Measurements from ENCODE around the gene GPR63.
A peak's percentile ranks its signal among the peaks of the same experiment; 100 is the strongest.
"Not testable (repeated sequence)": the region's sequence is repeated elsewhere in the genome, so short reads cannot be mapped to it uniquely, and the experiment has no call there.

Gene GPR63, protein sequence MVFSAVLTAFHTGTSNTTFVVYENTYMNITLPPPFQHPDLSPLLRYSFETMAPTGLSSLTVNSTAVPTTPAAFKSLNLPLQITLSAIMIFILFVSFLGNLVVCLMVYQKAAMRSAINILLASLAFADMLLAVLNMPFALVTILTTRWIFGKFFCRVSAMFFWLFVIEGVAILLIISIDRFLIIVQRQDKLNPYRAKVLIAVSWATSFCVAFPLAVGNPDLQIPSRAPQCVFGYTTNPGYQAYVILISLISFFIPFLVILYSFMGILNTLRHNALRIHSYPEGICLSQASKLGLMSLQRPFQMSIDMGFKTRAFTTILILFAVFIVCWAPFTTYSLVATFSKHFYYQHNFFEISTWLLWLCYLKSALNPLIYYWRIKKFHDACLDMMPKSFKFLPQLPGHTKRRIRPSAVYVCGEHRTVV

DNA sequence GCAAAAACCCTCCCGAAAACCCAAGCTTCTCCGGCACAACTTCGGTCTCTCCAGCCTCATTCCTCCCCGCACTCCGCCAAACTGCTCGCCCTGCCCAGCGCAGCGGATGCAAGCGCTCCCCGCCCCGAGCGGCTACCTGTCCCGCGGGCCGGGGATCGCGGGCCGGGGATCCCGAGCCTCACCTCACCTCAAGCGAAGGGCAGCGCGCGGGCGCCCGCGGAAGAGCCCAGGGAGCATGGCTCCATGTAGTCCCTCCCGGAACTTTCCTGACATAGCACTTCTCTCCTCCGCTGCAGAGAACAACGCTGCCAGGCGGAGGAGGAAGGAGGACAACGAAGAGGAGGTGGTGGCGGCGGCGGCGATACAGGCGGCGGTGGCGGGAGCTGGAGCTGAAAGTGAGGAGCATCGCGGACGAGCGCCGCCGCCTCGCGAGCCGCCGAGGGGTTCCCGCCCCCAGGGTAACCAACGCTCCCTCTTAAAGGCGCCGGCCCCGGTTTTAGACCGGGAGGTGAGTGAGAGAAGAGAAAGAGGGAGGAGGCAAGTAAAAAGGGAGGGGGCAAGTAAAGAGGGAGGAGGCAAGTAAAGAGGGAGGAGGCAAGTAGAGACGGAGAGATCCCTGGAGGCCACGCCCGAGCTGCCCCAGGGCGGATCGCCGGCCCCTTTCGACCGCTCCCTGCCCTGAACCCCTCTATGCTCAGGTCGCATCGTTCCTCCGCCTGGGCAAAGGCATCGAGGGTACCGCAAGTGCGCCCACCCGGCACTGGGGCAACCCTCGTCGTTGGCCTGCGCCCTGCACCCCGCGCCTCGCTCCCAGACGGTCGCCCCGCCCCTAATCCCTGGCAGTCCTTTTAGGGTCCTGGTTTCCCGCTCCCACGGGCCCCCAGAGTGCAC is at the start of gene GPR63:
Gene GPR63 (minus strand): TSS at position 397 of the 891 bp plus-strand sequence. CDS start 37,746 bp downstream, outside the sequence.
- DNase-seq: peak; percentile 84

DNA sequence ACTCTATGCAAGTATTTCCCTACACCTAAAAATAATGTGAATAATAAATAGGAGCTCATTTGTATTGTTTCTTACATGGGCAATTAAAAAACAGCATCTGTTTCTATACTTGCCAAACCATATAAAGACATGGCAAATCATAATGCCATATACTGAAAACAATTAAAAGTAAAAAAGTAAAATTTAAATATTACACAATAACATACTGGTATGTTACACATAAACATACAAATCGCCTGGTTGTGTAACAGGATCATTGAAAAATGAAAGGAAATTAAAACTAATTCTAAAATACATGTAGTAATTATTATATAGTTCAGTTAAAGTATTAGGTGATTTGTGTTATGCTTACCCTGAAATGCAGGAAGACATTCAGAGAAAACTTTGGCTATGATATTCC is 49.2 kb upstream of the GPR63 start:
- no peak for DNase-seq

DNA sequence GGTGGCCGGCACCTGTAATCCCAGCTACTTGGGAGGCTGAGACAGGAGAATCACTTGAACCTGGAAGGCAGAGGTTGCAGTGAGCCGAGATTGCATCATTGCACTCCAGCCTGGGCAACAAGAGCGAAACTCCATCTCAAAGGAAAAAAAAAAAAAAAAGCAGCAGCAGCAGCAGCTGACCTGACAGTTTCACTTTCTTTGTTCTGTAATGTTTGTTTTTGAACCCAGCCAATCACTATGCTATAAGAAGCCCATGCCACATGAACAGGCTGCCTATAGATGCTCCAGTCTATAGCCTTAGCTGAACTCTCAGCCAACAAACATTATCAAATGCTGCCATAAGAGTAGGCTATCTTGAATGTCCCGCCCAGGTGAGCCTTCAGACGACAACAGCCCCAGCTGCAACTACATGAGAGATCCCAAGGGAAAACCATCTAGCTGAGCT is 47.9 kb upstream of the GPR63 start:
- not testable (repeated sequence) for DNase-seq

DNA sequence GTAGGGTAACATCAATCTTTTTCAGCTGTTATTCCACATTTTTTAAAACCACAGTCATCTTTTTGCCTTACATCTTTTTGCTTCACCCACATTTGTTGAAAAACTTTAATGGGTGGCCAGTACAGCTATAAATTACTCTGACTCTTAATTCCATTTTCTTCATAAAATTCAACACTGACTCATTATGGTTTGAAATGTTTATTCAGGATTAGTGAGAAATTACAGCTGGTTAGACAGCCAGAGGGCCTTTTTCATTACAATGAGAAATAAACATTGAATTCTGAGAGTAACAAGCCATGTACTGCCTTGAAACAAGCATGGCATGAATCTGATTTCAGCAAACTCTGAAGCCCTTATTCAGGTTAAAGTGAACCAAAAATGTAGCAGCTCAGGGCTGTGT is 40.9 kb upstream of the GPR63 start:
- DNase-seq: no peak

DNA sequence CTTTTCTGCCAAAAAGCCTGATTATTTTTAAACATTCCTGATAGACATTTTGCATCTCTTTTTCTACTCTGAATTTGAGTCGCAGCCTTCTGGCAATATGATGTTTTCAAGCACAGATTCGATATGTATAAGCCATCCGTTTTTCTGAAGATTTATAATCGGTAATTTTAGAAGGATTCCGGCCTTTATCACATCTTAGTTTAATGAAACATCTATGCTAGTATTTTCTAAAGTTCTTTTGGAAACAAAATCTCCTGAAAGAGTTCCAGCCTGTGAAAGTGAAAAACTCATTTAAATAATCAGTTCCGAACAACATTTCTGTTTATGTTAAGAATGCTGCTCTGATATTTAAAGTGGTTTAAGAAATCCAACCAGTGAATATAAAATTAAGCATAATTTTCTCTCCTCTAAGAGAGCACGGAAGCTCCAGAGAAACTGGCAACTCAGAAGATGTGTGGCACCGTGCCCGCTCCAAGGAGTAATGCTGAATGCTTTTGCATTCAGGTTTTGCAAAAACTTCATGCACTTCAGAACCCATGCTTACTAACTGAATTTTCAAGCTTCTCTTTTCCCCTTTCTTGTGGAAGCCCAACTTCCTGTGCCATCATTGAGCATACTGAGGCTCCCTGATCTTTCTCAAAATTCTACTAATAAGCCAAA is 39.7 kb upstream of the GPR63 start:
- DNase-seq: no peak

DNA sequence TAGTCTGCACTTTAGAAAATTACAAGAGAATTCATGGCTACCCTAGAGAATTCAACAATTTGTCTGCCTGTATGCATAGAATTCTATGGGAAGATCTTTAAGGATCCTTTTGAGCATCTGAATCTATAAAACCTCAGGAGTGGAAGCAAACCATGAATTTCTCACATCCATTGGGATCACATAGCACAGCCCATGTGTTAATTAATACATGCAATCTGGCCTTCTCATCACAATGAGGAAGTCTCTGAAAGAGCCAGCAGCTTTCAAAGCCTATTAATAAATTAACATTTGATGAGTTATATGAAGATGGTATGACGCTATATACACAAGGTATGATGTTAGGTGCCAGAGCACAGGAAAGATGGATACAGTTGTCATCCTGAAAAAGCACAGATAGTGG is 35.7 kb upstream of the GPR63 start:
- no peak for DNase-seq

DNA sequence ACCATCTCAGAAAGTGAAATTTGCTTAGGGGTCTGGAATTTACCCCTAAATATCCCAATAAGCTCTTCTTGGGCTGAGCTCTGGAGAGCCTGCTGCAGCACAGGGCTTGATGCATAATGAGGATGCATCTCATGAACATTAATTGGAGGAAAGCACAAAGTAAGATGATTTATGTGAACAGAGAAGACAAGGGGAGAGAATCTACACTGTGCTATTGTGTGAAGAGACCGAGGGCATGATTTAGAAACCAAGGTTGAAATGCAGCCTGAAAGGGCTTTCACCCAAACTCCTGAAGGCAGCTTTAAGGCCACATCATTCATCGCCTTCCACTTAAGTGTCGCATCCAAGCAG is 27.8 kb upstream of the GPR63 start:
- no peak for DNase-seq

DNA sequence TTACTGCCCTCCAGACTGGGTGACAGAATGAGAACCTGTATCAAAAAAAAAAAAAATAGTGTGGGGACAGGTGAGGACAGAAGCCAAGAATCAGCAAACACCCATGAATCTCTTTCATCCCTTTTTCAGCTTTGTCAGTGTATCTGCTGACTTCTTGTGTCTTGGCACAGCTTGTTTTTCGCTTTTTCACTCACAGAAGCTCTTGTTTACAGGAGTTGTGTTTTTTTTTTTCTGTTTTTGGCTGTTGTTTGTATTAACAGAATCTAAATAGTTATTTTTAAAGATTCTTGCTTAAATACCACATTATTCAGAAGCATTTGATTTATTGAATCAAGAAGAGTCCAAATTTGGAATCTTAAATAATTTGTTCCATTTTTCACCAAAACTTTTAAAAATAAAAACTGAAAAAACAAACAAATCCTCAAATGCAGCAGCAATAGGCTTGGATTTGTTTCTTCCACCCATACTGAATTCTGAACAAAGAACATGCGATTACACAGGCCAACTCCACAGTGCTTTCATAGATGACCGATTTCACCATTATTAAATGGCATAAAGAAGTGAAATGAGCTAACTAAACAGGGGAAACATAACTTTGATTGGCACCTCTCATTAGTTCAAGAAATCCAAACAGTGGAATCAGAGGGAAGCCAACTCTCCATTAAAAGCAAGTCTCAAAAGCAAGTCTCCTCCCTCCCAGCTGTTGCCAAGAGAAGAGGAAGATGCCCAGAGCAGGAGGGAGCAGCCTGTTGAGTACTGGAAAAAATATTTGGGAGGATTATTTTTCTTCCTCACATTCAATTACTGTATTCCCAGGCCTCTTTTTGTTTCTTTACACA is 27.2 kb upstream of the GPR63 start:
- DNase-seq: no peak

DNA sequence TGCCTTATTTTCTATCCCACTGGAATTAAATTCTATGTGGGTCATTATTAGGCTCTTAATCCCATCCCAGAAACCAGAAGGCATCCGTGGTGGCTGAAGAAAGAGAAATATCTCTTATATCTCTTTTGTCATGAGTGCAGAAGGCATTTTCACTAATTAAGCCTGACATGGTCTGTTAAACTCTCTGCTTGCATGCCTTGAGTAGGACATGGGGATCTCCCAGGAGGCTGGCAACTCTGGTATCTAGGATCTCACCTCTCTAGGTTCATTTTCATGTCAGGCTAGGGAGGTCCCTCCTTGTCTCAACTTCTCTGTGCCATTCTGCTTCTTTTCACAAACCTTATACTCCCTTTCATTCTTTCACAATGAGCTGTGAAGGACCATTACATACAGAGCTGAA is 25.3 kb upstream of the GPR63 start:
- DNase-seq: no peak

DNA sequence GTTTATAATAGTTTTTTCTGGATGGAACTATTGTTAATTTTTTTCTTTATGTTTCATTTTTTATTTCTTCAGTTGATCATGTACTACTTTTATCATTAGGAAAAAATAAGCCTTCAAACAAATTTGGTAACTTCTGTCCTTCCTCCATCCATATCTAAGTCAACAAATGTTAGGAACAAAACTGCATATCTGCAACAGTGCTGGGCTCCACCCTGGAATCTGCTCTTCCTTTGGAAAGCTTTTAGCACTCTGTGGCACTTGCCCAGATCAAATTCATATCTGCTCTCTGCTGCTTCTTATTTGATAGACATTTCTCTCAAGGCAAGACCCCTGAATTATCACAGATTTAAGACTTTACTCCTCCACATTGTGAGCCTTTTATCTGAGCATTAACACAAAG is 24.3 kb upstream of the GPR63 start:
- no peak for DNase-seq

DNA sequence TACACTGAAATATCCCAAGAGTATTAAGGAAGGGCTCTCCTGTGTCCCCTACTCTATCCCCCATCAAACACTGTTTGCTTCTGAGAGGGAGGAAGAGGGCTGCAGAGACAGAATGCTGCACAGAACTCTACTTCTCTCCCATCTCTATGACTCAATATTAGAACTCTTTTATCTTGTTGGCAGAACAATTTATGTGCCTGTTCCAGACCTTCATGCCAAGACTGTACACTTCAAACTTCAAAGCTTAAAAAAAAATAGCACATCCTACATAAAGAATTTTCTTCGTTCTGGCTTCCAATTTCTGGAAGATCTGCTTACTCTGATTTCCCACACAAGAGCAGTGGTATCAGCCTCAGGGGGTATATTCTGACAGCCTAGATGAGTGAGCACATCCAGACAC is 19.6 kb upstream of the GPR63 start:
- no peak for DNase-seq

DNA sequence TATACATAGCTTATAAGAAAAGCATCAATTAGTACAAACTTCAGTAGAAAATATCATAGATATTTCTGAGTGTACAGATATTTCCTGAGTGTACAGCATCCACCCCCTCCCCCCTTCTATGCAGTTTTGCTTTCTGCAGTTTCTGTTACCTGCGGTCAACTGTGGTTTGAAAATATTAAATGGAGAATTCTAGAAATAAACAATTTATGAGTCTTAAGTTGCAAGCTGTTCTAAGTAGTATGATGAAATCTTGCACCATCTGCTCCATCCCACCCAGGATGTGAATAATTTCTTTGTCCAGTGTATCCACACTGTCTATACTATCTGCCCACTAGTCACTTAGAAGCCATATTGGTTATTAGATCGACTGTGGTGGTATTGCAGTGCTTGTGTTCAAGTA is 15.8 kb upstream of the GPR63 start:
- no peak for DNase-seq

DNA sequence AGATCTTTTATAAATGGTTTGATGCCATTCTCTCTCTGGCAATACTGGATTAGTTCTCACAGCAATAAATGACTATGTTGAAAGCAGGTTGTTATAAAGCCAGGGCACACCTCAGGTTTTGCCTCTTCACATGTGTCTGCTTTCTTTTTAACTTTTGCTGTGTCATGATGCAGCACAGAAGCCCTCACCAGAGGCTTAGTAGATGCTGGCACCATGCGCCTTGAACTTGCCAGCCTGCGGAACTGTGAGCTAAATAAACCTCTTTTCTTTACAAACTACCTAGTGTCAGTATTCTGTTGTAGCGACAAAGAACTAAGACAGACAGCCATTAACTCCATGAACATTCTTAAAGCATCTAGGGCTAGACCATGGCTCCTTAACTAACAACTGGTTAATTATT is 15.3 kb upstream of the GPR63 start:
- no peak for DNase-seq

DNA sequence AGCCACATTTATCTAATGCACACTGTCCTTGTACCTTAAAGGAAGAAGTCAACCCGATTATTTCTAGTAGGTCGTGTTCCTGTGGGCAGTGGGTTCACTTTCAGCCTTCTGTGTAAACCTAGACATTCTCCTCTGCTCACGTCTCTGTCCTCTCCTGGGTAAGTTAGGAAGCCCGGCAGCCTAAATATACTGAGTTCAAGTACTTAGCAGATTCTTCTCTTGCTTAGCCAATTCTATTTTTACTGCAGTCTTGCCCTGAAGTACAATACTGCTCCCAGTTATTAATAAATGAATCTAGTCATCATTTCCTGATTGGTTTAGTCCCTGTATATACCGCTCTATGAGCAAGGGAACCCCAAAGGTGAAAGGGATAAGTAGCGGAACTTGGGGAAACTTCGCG is 14.6 kb upstream of the GPR63 start:
- no peak for DNase-seq

DNA sequence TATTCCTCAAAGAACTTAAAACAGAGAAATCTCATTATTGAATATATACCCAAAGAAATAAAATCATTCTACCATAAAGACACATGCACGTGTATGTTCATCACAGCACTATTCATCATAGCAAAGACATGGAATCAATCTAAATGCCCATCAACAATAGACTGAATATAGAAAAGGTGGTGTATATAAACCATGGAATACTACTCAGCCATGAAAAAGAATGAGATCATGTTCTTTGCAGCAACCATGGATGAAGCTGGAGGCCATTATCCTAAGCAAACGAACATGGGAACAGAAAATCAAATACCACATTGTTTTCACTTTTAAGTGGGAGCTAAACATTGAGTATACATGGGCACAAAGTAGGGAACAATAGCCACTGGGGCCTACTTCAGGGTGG is 12.3 kb upstream of the GPR63 start:
- DNase-seq: no peak

DNA sequence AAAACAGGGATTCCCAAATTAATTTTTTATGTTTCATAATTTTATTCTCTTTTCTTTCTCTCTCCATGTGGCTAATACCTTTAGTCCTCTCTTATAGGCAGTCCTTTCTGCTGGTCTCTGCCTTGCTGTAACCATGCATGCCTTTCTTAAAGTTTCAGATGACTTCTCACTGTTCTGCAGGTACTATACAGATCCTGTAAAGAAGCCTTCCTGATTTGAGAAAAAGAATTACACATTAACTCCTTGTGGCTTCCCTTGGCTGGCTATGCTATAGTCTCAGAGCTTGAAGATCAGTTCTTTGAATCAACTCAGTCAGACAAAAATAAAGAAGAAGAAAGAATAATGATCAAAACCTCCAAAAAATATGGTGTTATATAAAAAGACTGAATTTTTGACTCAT is 7.3 kb upstream of the GPR63 start:
- no peak for DNase-seq

DNA sequence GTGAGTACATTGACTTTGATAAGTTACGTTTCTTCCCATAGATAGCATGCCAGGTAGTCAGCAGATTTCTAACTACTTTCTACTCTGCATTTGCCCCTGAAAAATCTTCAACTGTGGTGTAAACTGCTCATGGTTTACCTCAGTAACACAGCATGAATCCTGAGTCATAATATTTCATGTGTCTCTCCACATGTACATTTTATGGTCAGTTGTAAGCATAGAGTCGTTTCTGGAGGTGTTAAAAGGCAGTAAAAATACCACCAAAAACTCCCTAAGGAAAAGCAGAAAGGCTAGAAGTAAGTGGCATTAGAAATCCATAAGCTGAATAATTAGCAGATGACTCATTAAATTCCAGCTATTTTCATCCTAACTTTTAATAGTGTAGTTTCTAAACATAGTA is 4.1 kb upstream of the GPR63 start:
- DNase-seq: no peak

DNA sequence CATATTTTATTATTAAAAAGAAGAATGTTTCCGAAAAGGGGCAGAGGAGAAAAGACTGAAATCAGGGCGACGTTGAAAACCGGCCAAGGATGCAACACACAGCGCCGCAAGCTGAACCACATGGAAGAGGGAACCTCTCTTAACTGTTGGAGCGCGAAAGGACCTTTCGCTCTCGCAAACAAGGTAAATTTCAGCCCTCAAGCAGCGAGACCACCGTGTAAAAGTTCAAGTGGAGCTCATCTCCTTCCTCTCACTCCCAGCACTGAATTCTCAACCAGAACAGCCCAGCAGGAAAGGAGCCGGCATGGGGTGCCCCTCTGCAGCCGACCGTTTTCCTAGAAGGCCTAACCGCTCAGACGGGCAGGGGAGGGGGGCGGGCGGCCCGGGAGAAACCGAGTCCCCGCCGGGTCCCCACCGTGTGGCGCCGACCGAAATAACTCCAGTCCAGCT is 621 bp downstream of the GPR63 start:
- DNase-seq: no peak

DNA sequence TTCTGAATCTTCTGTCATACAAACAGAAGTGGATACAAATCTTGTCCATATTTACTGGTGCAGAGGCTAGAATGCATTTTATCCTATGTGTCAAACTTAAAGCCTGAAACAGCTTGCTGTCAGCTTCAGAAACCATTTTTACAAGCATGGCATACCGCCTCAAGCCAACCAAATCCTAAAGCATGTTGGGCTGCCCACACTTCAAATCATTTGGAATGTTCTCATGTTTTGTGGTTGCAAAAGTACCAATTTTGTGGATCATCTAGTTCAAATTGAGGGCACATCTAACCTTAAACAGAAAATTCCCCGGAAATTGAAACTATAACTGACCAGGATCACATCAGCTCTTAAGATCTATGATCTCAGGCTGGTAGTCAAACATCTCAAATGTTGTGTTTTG is 3.2 kb downstream of the GPR63 start:
- no peak for DNase-seq

DNA sequence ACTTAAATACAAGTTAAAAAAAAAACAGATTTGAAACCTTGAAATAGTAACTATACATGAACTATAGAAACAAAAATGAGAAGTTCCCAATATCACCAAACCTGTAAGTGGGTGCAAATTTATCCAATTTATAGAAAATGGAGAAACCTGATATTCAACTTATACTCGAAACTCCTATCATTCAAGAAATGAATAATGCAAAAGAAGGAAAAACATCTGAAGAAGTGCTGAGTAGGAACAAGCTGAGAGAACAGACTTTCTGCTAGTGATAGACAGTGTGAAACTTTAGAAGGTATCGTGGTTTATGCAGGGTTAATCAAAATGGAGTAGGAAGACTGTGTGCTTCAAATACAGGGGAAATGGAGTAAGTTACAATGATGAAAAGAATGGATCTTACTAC is 4.5 kb downstream of the GPR63 start:
- DNase-seq: no peak

DNA sequence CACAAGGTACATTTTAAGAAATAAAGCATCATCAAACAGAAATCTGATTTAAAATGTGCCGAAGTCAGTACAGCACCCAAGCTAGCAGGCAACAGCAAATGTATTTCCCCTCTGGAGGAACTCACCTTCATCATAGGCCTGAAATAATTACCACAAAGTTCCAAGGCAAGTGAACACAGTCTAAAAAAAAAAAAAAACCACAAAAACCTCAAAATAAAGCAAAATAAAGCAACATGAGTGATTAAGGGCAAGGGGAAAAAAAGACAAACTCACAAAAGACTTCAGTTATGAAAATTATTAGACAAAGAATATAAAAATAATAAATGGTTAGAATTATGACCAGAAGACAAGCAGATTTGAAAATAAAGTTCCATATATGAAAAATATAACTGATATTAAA is 10.4 kb downstream of the GPR63 start:
- DNase-seq: no peak

DNA sequence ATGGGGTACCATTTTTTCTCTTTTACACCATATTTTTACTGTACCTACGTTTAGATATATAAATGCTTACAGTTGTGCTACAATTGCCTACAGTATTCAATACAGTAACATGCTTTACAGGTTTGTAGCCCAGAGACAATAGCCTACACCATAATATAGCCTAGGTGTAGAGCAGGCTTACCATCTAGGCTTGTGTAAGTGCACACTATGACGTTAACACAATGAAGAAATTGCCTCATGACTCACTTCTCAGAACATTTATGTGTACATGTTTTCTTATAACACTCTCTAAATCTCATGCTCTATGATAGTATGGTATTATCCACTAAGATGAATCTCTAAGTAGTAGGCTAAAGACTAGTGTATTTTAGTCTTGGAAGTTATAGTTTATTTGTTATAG is 13.5 kb downstream of the GPR63 start:
- DNase-seq: no peak

DNA sequence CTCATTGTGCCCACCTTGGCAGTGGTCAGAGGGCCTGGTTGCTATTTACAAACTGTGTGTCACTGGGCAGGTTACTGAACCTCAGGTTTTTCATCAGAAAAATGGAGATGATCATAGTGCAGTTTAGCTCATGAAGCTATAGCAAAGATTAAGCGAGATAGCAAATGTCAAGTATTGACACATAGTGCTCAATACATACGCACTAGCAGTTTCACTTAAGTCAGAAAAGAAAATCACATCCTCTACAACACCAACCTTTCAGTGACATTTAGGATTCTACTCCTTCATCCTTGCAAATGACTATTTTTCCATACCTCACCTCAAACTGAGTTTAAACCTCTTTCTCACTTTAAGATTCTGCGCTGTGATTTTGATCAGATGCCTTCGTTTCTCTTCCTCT is 16.2 kb downstream of the GPR63 start:
- no peak for DNase-seq

Data from activated CD8-positive, alpha-beta memory T cell treated with anti-CD3 and anti-CD28 coated beads for 24 hours (primary cell).